ENCODE results near the gene TNS2. TPM values are rescaled to one million over a fixed set of nuclear protein-coding genes. Genes with fewer than 3 reads are reported as not detected.
A peak's percentile ranks its signal among the peaks of the same experiment; 100 is the strongest.

The TNS2 gene
- total RNA-seq, 1 experiment from 2014 or later, result 13.1 TPM

DNA sequence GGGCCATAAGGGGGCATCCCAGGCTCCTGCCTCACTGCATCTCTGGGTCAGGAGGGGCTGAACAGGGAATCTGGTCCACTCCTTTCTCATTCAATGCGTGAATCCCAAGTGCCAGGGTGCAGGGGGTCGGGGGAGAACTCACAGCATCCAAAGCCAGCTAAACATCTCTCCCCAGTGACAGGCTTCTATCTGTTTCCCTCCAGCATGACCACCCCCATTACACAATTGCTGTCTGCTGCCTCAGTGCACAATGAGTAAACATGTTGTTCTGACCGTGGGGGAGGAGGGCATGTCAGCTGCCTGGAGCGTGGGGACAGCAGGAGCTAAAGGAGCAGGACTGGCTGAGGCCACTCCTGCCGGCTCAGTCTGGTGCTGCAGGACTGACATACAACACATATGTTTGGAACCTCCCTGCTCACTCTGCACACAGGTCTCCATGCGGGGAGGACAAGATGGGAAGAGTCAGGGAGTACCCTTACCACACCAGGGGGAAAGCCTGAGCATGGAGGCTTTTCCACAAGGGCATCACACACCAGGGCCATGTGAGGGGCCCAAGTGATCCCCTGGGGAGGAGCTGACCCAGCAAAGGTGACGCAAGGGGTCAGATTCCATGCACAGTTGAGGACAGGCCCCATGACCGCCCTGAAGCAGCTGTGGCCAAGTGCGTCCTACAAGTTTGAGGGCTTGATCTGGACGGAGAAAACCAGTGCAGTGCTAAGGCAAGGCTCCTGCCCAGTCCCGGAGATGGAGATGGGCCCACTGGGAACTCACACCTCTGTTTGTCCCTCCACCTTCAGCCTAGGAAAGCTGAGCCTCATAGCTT is 1.4 kb downstream of the TNS2 start:
- H3K27ac ChIP-seq (ENCODE audit: low read length), result no peak overlapping the region
- POLR2A ChIA-PET (ENCODE audit: unreplicated experiment), result no interaction called here
- H3K9ac ChIP-seq (ENCODE audit: low read length), result no peak overlapping the region
- intact Hi-C loops (cut with micrococcal nuclease), result no loop called here
- no peaks in the 10 kb centered on the region for H3K9me2 ChIP-seq (replicated peaks; ENCODE audit: low read length)
- TF ChIP-seq, protein P1, sequence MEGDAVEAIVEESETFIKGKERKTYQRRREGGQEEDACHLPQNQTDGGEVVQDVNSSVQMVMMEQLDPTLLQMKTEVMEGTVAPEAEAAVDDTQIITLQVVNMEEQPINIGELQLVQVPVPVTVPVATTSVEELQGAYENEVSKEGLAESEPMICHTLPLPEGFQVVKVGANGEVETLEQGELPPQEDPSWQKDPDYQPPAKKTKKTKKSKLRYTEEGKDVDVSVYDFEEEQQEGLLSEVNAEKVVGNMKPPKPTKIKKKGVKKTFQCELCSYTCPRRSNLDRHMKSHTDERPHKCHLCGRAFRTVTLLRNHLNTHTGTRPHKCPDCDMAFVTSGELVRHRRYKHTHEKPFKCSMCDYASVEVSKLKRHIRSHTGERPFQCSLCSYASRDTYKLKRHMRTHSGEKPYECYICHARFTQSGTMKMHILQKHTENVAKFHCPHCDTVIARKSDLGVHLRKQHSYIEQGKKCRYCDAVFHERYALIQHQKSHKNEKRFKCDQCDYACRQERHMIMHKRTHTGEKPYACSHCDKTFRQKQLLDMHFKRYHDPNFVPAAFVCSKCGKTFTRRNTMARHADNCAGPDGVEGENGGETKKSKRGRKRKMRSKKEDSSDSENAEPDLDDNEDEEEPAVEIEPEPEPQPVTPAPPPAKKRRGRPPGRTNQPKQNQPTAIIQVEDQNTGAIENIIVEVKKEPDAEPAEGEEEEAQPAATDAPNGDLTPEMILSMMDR (conservative IDR thresholded peaks at IDR 0.05; ENCODE audit: low read depth, low read length), result no peak
- TF ChIP-seq EZH2 (IDR thresholded peaks at IDR 0.05; ENCODE audit: low read length, unreplicated experiment), result no peak
- no peak for TF ChIP-seq EZH2phosphoT487 (IDR thresholded peaks at IDR 0.05; ENCODE audit: borderline replicate concordance, low read length)
- H4K20me1 ChIP-seq (ENCODE audit: low read length), result no peaks in the 10 kb centered on the region
- no peaks in the 10 kb centered on the region for H3K36me3 ChIP-seq (ENCODE audit: low read depth, low read length)
- peak overlapping the region; percentile 89 for H3K4me2 ChIP-seq (ENCODE audit: low read length)
- H3K4me1 ChIP-seq (ENCODE audit: insufficient read depth, low read length), result peaks cover 66% of the 10 kb centered on the region
- H3F3A ChIP-seq (ENCODE audit: low read length, unreplicated experiment), result peaks cover 5% of the 10 kb centered on the region
- peaks cover 34% of the 10 kb centered on the region for H3K79me2 ChIP-seq (ENCODE audit: low read length)
- no TSS peak for BruUV-seq (replicated peaks)
- CTCF ChIA-PET, result interaction anchor here (0.6 kb wide), 1 partner anchor 70 kb away, joined by 4 read pairs; no protein-coding TSS in a partner anchor
- H3K4me3 ChIP-seq (ENCODE audit: low read length), result peak overlapping the region; percentile 67
- ATAC-seq, result no peak
- no peaks in the 10 kb centered on the region for H3K9me3 ChIP-seq (ENCODE audit: low read length)
- DNase-seq, result no peak
- H2AFZ ChIP-seq (ENCODE audit: low read length), result no peak overlapping the region
- H3K27me3 ChIP-seq (ENCODE audit: low read length), result no peaks in the 10 kb centered on the region

DNA sequence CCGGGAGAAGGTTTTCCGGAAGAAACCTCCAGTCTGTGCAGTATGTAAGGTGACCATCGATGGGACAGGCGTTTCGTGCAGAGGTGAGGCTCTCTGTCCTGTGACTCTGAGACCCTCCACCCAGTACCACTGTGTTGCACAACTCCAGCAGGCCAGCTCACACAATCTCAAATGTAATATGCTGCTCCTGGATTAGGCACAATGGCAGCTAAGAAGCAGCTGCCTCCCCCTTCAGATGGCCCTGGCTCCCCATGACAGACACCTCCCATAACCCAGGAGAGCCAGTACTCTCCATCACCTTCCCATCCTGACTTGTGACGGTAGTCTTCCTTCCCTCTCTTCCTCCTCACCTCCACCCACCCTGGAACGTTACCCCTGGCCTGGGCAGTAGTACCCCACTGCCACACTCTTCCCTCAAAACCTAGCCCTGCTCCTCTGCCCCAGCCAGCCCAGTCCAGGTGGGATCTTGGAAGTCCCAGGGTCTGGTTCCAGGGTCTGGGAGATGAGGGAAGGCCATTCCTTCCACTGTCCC is 2.1 kb downstream of the TNS2 start:
- Histone ChIP-seq H3K4me3 (ENCODE audit: low read length) (peak overlapping the region; percentile 67; the same call in 1 of the 2 replicates), H3K4me2 (ENCODE audit: low read length) (peak overlapping the region; percentile 89), H3K79me2 (ENCODE audit: low read length) (peaks cover 34% of the 10 kb centered on the region), H4K20me1 (ENCODE audit: low read length) (no peaks in the 10 kb centered on the region), H3K27me3 (ENCODE audit: low read length) (no peaks in the 10 kb centered on the region), H3K36me3 (ENCODE audit: low read depth, low read length) (no peaks in the 10 kb centered on the region), H3K9ac (ENCODE audit: low read length) (no peak overlapping the region), H3F3A (ENCODE audit: low read length, unreplicated experiment) (peaks cover 5% of the 10 kb centered on the region), H3K9me3 (ENCODE audit: low read length) (no peaks in the 10 kb centered on the region), H2AFZ (ENCODE audit: low read length) (no peak overlapping the region), H3K9me2 (replicated peaks; ENCODE audit: low read length) (no peaks in the 10 kb centered on the region), H3K4me1 (ENCODE audit: insufficient read depth, low read length) (peaks cover 63% of the 10 kb centered on the region), H3K27ac (ENCODE audit: low read length) (no peak overlapping the region)
- CTCF ChIA-PET, result no interaction called here
- no peak for DNase-seq
- POLR2A ChIA-PET (ENCODE audit: unreplicated experiment), result no interaction called here
- TF ChIP-seq EZH2phosphoT487 (IDR thresholded peaks at IDR 0.05; ENCODE audit: borderline replicate concordance, low read length), result no peak
- TF ChIP-seq EZH2 (IDR thresholded peaks at IDR 0.05; ENCODE audit: low read length, unreplicated experiment), result no peak
- TF ChIP-seq, protein P1 (conservative IDR thresholded peaks at IDR 0.05; ENCODE audit: low read depth, low read length), result no peak
- ATAC-seq, result no peak
- intact Hi-C loops (cut with micrococcal nuclease), result no loop called here
- no TSS peak for BruUV-seq (replicated peaks)

Measured in PC-3 (cell line).